Measurements from ENCODE around the gene NR2C2. TPM values are rescaled to one million over a fixed set of nuclear protein-coding genes. Genes with fewer than 3 reads are reported as not detected.

The NR2C2 gene
- polyA plus RNA-seq, 1 donor = 51.0 TPM

DNA sequence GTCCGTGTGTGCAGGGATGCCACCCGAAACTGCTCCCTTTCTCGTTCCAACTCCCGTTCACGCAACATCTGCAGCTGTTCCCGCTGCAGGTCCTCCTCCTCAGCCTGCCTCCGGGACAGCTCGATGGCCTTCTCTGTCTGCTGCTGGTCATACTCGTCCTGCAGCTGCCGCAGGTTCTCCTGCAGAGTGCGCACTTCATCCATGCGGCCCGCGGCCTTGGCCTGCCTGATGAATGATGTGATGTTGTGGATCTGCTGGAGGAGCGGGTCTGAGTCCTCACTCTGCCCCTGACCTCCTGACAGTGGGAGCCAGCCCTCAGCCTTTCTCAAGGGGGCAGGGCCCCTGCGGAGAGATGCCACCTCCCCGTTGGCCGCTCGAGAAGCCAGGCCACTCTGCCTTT lies 127.1 kb downstream of the NR2C2 start:
- Histone ChIP-seq H3K27me3 (ENCODE audit: control insufficient read depth, insufficient read depth, low read length) (no peaks in the 10 kb centered on the region), H3K4me1 (ENCODE audit: control insufficient read depth, insufficient read depth, low read length) (no peaks in the 10 kb centered on the region), H3K27ac (ENCODE audit: low read length) (no peak overlapping the region), H3K9me3 (ENCODE audit: control insufficient read depth, low read depth, low read length) (no peaks in the 10 kb centered on the region), H3K4me3 (ENCODE audit: low read length) (no peak overlapping the region), H3K36me3 (ENCODE audit: control insufficient read depth, insufficient read depth, low read length) (peaks cover 80% of the 10 kb centered on the region)
- no peak for DNase-seq
- WGBS (ENCODE audit: insufficient coverage, low lambda C conversion rate) = 100% methylated on average over 1 of the region's 19 CpGs

DNA sequence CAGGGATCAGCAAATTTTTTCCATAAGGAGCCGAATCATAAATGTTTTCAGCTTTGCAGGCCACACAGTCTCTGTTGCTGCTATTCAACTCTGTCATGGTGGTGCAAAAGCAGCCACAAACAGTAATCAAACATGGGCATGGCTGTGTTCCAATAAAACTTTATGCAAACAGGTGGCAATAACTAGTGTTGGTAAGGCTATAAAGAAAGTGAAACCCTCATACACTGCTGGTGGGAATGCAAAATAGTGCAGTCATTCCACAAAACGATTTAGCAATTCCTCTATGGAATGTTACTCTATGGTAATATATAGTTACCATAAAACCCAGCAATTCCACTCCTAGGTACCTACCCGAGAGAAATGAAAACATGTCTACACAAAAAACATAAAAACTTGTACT lies 131.7 kb downstream of the NR2C2 start:
- H3K36me3 ChIP-seq (ENCODE audit: control insufficient read depth, insufficient read depth, low read length) = peaks cover 91% of the 10 kb centered on the region
- no CpG with 5 or more reads among the region's 3 CpGs for WGBS (ENCODE audit: insufficient coverage, low lambda C conversion rate)

DNA sequence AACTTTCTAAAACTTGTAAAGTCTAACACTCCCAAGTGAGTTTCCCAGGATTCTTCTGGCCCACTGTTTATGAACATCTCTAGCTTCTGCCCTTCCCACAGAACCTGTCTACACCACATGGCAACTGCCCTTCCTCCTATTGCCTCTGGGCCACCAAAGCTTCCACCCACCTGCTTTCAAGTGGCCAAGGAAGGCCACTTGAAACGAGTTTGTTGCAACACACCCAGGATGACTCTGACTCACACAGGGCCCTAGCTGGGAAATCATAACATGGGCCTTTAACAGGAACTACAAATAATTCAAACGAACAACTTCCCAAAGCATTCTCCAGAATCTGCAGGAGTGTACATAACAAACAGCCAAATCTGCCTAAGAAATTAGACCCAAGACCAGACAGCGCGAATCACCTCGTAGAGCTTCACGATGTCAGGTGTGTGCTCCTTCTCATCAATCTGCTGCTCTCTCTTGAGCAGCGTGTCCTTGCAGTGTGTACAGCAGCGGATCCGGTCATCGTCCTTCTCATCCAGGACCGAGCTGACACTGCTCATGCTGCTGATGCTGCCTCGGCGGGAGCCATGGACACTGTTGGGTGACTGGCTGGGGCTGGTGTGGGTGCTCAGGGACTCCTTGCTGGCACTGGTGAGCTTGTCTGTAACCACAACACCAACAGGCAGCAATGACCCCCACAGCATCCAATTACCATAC lies 134.7 kb downstream of the NR2C2 start:
- no peak overlapping the region for H3K4me3 ChIP-seq (ENCODE audit: low read length)
- no peaks in the 10 kb centered on the region for H3K27me3 ChIP-seq (ENCODE audit: control insufficient read depth, insufficient read depth, low read length)
- no peak for DNase-seq
- H3K36me3 ChIP-seq (ENCODE audit: control insufficient read depth, insufficient read depth, low read length) = peaks cover 85% of the 10 kb centered on the region
- no peak overlapping the region for H3K27ac ChIP-seq (ENCODE audit: low read length)
- no CpG with 5 or more reads among the region's 13 CpGs for WGBS (ENCODE audit: insufficient coverage, low lambda C conversion rate)
- H3K9me3 ChIP-seq (ENCODE audit: control insufficient read depth, low read depth, low read length) = no peaks in the 10 kb centered on the region
- no peaks in the 10 kb centered on the region for H3K4me1 ChIP-seq (ENCODE audit: control insufficient read depth, insufficient read depth, low read length)

More for the DNA sequence above, 131.7 kb downstream of the NR2C2 start:
- Histone ChIP-seq H3K27me3 (ENCODE audit: control insufficient read depth, insufficient read depth, low read length) (no peaks in the 10 kb centered on the region), H3K4me3 (ENCODE audit: low read length) (no peak overlapping the region), H3K9me3 (ENCODE audit: control insufficient read depth, low read depth, low read length) (no peaks in the 10 kb centered on the region), H3K27ac (ENCODE audit: low read length) (no peak overlapping the region), H3K4me1 (ENCODE audit: control insufficient read depth, insufficient read depth, low read length) (no peaks in the 10 kb centered on the region)
- no peak for DNase-seq

DNA sequence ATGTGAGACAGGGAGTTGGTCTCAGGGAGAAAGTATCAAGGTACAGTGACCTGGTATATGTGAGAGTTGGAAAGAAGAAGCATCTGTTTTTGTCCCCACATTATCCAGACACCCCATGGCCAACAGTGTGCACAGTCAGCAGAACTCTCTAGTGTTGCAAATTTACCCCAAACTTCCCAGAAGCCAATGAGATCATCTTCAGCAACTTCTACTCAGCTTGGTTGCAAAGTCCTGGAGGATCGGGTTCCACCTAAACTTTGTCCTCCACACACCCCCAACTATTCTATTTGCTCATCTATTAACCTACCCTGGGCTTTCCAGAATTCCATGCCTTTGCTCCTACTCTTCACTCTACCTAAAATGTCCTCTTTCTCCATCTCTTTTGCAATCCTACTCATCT lies 135.9 kb downstream of the NR2C2 start:
- Histone ChIP-seq H3K9me3 (ENCODE audit: control insufficient read depth, low read depth, low read length) (no peaks in the 10 kb centered on the region), H3K4me1 (ENCODE audit: control insufficient read depth, insufficient read depth, low read length) (no peaks in the 10 kb centered on the region), H3K27ac (ENCODE audit: low read length) (no peak overlapping the region), H3K4me3 (ENCODE audit: low read length) (no peak overlapping the region), H3K27me3 (ENCODE audit: control insufficient read depth, insufficient read depth, low read length) (no peaks in the 10 kb centered on the region), H3K36me3 (ENCODE audit: control insufficient read depth, insufficient read depth, low read length) (peaks cover 81% of the 10 kb centered on the region)
- no peak for DNase-seq
- WGBS (ENCODE audit: insufficient coverage, low lambda C conversion rate) = no CpG with 5 or more reads among the region's 1 CpG

DNA sequence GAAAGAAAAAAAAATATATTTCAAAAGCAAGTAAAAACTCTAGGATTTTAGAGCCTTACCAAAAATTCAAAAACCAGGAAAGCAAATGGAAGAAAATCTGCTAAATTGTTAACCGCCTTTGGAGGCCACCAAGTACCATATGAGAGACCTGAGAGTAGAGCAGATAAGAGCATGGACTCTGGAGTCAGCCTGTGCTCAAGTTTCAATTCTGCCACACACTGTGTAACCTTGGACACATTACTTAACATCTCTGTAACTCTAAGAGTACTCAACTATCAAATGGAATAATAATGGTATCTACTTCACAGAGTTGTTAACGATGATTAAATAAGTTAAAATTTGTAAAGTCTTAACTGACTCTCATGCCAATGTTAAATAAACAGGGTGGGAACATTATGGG lies 138.9 kb downstream of the NR2C2 start:
- H3K4me3 ChIP-seq (ENCODE audit: low read length) = no peak overlapping the region
- DNase-seq = peak in 1 of 2 donors; percentile 42
- no peaks in the 10 kb centered on the region for H3K9me3 ChIP-seq (ENCODE audit: control insufficient read depth, low read depth, low read length)
- WGBS (ENCODE audit: insufficient coverage, low lambda C conversion rate) = 100% methylated on average over 1 of the region's 2 CpGs
- H3K27ac ChIP-seq (ENCODE audit: low read length) = no peak overlapping the region
- H3K4me1 ChIP-seq (ENCODE audit: control insufficient read depth, insufficient read depth, low read length) = no peaks in the 10 kb centered on the region
- no peaks in the 10 kb centered on the region for H3K27me3 ChIP-seq (ENCODE audit: control insufficient read depth, insufficient read depth, low read length)
- H3K36me3 ChIP-seq (ENCODE audit: control insufficient read depth, insufficient read depth, low read length) = peaks cover 77% of the 10 kb centered on the region

DNA sequence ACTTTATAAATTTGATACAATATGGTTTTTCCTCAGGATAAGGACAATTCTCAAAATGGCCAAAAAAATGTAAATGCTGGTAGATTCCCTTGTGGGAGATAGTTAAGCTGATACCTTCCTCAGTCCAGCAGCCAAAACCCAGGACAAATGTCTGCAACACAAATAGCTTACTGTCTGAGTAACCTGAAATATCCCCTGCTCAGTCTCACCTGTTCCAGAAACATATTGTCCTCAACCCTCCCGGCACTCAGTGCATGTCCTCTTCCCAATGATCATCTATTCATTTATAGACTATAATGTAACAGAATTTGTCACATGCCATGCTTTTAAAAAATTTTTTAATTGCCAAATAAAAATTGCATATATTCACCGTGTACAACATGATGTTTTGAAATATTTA lies 139.3 kb downstream of the NR2C2 start:
- 100% methylated on average over 1 of the region's 2 CpGs for WGBS (ENCODE audit: insufficient coverage, low lambda C conversion rate)
- no peak for DNase-seq
- Histone ChIP-seq H3K27ac (ENCODE audit: low read length) (no peak overlapping the region), H3K27me3 (ENCODE audit: control insufficient read depth, insufficient read depth, low read length) (no peaks in the 10 kb centered on the region), H3K4me1 (ENCODE audit: control insufficient read depth, insufficient read depth, low read length) (no peaks in the 10 kb centered on the region), H3K36me3 (ENCODE audit: control insufficient read depth, insufficient read depth, low read length) (peaks cover 76% of the 10 kb centered on the region), H3K4me3 (ENCODE audit: low read length) (no peak overlapping the region), H3K9me3 (ENCODE audit: control insufficient read depth, low read depth, low read length) (no peaks in the 10 kb centered on the region)

DNA sequence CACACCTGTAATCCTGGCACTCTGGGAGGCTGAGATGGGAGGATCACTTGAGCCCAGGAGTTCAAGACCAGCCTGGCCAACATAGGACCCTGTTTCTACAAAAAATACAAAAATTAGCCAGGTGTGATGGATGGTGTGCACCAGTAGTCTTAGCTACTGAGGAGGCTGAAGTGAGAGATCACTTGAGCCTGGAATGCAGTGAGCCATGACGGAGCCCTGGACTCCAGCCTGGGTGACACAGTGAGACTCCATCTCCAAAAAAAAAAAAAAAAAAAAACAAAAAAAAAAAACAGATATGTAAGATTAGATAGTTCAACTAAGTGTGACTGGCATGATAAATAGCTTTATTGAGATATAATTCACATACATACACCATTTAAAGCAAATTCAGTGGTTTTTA lies 141.8 kb downstream of the NR2C2 start:
- H3K36me3 ChIP-seq (ENCODE audit: control insufficient read depth, insufficient read depth, low read length) = peaks cover 59% of the 10 kb centered on the region
- H3K4me1 ChIP-seq (ENCODE audit: control insufficient read depth, insufficient read depth, low read length) = no peaks in the 10 kb centered on the region
- no peak overlapping the region for H3K27ac ChIP-seq (ENCODE audit: low read length)
- no peaks in the 10 kb centered on the region for H3K9me3 ChIP-seq (ENCODE audit: control insufficient read depth, low read depth, low read length)
- no peak for DNase-seq
- no peaks in the 10 kb centered on the region for H3K27me3 ChIP-seq (ENCODE audit: control insufficient read depth, insufficient read depth, low read length)
- whole genome bisulfite sequencing (ENCODE audit: insufficient coverage, low lambda C conversion rate) = no CpG with 5 or more reads among the region's 1 CpG
- H3K4me3 ChIP-seq (ENCODE audit: low read length) = no peak overlapping the region

DNA sequence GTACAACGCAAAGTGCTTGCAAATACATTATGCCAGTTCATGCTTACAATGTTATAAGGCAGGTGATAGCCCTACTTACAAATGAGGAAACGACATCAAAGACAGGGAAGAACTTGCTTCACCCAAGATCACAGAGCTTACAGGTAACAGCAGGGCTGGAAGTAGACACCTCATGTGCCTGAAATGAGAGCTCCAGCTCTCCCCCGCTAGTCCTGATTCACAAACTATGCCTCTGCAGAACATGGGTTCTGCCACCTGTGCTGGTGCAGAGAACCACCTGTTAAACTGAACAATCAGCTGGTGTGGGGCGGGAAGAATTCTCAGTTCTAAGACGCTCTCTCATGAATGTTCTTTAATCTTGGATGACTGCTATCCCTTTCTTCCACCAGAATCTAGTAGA lies 144.2 kb downstream of the NR2C2 start:
- Histone ChIP-seq H3K4me3 (ENCODE audit: low read length) (no peak overlapping the region), H3K27ac (ENCODE audit: low read length) (no peak overlapping the region), H3K27me3 (ENCODE audit: control insufficient read depth, insufficient read depth, low read length) (no peaks in the 10 kb centered on the region), H3K9me3 (ENCODE audit: control insufficient read depth, low read depth, low read length) (no peaks in the 10 kb centered on the region), H3K4me1 (ENCODE audit: control insufficient read depth, insufficient read depth, low read length) (no peaks in the 10 kb centered on the region), H3K36me3 (ENCODE audit: control insufficient read depth, insufficient read depth, low read length) (peaks cover 59% of the 10 kb centered on the region)
- DNase-seq = no peak
- WGBS (ENCODE audit: insufficient coverage, low lambda C conversion rate) = no CpG with 5 or more reads among the region's 5 CpGs

DNA sequence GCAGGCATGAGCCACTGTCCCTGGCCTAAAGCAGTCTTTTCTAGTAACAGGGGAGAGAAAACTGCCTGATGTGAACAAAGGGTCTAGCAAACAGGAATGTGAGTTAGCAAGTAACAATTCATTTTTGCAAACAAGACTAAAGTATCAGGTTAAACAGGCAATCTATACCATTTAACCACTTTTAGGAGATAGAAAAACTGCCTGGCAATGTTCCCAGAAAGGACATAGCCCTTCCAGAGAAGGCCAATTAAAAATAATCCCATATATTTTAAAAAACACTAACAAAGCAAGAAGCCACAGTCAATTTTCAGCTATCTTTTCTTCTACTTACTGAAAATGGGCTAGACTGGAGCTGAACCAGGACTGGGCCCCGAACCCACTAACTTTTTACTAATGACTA lies 145.3 kb downstream of the NR2C2 start:
- no peak overlapping the region for H3K4me3 ChIP-seq (ENCODE audit: low read length)
- H3K27ac ChIP-seq (ENCODE audit: low read length) = no peak overlapping the region
- H3K36me3 ChIP-seq (ENCODE audit: control insufficient read depth, insufficient read depth, low read length) = peaks cover 54% of the 10 kb centered on the region
- H3K9me3 ChIP-seq (ENCODE audit: control insufficient read depth, low read depth, low read length) = no peaks in the 10 kb centered on the region
- DNase-seq = no peak
- 88% methylated on average over 1 of the region's 1 CpG for WGBS (ENCODE audit: insufficient coverage, low lambda C conversion rate)
- H3K4me1 ChIP-seq (ENCODE audit: control insufficient read depth, insufficient read depth, low read length) = peaks cover 1% of the 10 kb centered on the region
- no peaks in the 10 kb centered on the region for H3K27me3 ChIP-seq (ENCODE audit: control insufficient read depth, insufficient read depth, low read length)

DNA sequence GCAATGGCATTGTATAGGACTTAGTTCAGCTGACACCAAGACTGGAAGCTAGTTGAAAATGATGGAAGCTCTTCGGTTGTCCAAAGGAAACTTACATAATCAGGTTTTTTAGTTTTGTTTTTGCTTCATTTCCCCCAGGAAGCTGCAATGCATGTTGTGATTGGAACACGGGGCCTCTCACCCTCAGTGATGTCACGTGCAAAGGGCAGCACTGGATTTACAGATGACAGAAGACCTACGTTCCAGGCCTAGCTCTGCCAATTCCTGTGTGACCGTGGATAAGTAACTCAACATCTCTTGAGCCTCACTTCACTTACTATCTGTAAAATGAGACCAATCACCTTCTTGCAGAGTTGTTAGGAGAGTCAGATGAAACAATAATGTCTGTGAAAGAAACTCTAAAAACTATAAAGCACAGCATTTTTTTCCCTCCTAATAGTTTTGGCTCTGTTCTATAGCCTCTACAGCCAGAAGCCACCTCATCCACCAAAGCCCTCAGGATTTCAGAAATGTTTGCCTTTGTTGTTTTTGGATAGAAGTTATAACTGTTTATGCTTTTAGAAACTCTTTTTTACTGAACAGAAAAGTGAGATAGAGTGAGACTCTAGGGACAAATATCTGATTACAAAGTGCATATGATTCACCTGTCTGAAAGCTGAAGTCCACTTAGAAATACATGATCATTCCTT lies 146.9 kb downstream of the NR2C2 start:
- Histone ChIP-seq H3K4me3 (ENCODE audit: low read length) (no peak overlapping the region), H3K36me3 (ENCODE audit: control insufficient read depth, insufficient read depth, low read length) (peaks cover 40% of the 10 kb centered on the region), H3K4me1 (ENCODE audit: control insufficient read depth, insufficient read depth, low read length) (peaks cover 4% of the 10 kb centered on the region), H3K27ac (ENCODE audit: low read length) (no peak overlapping the region), H3K27me3 (ENCODE audit: control insufficient read depth, insufficient read depth, low read length) (no peaks in the 10 kb centered on the region), H3K9me3 (ENCODE audit: control insufficient read depth, low read depth, low read length) (no peaks in the 10 kb centered on the region)
- no peak for DNase-seq
- 80% methylated on average over 1 of the region's 5 CpGs for WGBS (ENCODE audit: insufficient coverage, low lambda C conversion rate)

DNA sequence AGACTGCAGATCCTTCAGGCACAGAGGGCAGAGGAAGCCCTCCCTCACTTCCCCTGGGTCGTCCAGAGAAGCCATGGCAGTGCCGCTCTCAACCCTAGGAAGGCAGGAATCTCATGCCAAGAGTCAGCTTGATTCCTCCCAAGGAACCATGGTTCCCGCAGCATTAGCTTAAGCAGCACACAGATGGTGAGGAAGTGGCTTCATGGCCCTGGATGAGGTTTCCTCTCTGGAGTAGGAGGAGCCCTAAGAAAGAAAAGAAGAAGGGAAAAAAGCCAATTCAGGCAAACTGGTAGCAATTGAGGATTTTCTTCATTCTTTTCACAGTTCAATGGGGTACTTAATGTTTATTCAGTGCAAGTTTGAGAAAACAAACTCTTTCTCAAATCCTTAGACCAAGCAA lies 148.7 kb downstream of the NR2C2 start:
- Histone ChIP-seq H3K27me3 (ENCODE audit: control insufficient read depth, insufficient read depth, low read length) (no peaks in the 10 kb centered on the region), H3K36me3 (ENCODE audit: control insufficient read depth, insufficient read depth, low read length) (peaks cover 33% of the 10 kb centered on the region), H3K4me1 (ENCODE audit: control insufficient read depth, insufficient read depth, low read length) (peaks cover 4% of the 10 kb centered on the region), H3K9me3 (ENCODE audit: control insufficient read depth, low read depth, low read length) (no peaks in the 10 kb centered on the region), H3K4me3 (ENCODE audit: low read length) (no peak overlapping the region), H3K27ac (ENCODE audit: low read length) (no peak overlapping the region)
- 100% methylated on average over 1 of the region's 3 CpGs for WGBS (ENCODE audit: insufficient coverage, low lambda C conversion rate)
- no peak for DNase-seq

Measured in large intestine (tissue), 3 donors.